Measurements from ENCODE around the gene HOXB2.

Gene HOXB2

GRCh38 chr17:48565925-48566710 lies 21.2 kb upstream of the HOXB2 start:
- DNase-seq (ENCODE audit: low read depth): no peak

- no peak for DNase-seq (ENCODE audit: low read depth)
Measured at GRCh38 chr17:48565022-48565554, 20.2 kb upstream of the HOXB2 start.

DNA sequence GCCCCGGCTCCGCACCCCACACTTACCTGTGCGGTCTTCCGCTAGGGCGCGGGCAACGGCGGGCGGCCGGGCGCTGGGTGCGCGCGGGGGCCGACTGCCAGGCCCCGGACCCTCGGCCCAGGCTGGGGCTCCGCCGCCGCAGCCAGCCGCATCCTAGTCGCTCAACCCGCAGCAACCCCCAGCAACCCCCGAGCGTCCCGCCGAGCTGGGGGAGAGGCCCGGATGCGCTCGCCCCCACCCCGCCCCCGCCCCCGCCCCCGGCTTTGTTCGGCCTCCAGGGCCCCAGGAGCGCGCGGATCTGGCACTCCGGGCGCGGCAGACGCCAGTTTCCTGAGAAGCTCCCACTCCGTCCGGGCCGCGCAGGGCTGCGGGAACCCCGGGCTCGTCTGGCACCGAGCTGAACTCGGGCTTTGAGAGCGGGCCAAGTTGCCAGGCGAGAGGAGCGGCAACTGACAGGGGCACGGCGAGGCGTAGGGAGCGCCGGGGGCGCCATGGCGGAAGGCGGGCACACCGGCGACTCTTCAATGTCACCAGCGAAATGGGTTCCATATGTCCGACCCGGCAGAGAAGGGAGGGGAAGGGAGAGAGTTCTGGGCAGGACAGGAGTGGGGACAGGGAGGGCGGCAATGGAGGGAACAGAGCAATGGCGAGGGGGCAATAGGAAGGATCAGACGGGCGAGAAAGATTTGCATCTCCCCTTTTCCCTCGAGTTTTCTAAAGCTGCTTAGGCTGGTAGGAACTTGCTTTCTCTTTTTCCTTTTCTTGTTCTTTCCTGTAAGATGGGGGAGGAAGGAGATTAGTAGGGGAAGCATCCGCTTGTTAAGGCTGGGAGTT lies 19.5 kb upstream of the HOXB2 start:
- DNase-seq (ENCODE audit: low read depth): no peak

DNA sequence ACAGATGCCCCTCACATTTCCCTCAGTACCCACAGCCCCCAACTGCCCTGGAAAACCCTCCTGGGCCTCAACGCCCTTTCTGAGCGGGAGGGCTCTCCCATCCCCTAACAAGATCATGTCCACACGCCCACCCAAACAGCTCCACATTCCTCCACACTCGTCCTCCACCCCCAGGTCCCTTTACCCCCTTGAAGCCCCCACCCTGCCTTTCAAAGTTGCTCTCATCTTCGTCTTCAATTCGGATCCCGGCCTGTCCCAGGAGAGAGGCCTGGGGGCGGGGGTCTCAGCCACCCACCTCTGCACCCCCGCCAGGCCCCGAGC lies 18.9 kb upstream of the HOXB2 start:
- DNase-seq (ENCODE audit: low read depth): no peak

- DNase-seq (ENCODE audit: low read depth): no peak
Measured at GRCh38 chr17:48563385-48563838, 18.5 kb upstream of the HOXB2 start.

DNA sequence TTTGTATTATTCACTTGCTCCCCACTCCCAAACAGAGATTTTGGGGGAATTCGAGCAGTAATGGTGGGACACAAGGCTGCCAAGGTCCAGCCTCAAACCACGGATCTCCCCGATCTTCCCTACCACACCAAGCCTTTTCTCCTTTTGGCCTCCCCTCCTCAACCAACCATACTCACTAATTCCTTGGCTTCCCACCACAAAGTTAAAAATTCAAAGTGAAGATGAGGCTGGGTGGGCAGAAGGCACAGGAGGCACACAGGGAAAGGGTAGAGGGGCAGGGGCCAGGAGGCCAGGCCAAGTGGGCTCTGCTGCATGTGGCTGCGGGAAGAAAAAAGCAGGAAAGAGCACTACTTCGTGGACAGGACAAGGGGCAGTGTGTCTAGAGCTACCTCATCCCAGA lies 18.0 kb upstream of the HOXB2 start:
- DNase-seq (ENCODE audit: low read depth): no peak

- DNase-seq (ENCODE audit: low read depth): no peak
Measured at GRCh38 chr17:48561884-48562810, 17.2 kb upstream of the HOXB2 start.

GRCh38 chr17:48559840-48560817 lies 15.2 kb upstream of the HOXB2 start:
- no peak for DNase-seq (ENCODE audit: low read depth)

DNA sequence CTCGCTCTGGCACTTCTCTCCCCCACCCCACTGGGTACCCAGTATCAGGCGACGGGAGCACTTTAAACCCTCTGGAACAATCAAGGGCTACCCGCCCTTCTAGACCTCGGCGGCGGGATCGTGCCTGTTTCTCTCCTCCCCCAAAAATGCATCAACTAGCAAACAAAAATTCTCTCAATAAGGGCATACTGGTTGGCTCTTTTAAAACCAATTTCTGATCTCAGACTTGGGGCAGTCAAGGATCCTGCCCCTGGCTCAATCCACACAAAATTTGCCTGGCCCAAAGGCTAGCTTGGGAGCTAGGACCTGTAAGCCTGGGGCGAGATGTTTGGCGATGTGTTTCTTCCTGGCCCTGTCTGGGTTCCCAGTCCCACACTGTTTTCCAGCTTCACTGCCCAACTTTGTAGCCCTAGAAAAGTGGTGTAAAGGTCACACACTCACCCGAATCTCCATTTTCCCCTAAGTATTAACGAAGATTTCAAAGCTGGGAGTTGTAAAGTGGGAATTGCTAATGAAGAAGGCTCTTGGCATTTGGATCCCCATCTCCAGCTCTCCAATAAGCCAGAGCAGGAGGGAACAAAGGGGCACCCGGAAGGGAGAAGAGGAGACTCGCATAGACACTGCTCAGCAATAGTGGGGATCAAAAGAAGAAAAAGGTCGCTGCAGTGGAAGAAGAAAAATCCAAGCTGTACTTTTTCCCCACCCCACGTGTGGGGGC lies 14.4 kb upstream of the HOXB2 start:
- DNase-seq (ENCODE audit: low read depth): no peak

DNA sequence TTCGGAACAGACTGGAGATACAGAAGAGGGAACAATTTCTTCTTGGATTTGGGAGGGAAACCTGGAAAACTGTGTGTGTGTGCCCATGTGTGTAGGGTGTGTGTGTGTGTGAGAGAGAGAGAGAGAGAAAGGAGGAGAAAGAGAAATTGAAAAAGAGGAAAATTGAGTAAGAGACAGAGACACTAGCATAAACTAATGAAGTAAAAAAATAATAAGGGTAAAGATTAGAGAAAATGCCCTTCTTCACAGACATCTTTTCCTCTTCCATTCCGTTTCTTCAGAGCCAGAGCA lies 13.9 kb upstream of the HOXB2 start:
- no peak for DNase-seq (ENCODE audit: low read depth)

DNA sequence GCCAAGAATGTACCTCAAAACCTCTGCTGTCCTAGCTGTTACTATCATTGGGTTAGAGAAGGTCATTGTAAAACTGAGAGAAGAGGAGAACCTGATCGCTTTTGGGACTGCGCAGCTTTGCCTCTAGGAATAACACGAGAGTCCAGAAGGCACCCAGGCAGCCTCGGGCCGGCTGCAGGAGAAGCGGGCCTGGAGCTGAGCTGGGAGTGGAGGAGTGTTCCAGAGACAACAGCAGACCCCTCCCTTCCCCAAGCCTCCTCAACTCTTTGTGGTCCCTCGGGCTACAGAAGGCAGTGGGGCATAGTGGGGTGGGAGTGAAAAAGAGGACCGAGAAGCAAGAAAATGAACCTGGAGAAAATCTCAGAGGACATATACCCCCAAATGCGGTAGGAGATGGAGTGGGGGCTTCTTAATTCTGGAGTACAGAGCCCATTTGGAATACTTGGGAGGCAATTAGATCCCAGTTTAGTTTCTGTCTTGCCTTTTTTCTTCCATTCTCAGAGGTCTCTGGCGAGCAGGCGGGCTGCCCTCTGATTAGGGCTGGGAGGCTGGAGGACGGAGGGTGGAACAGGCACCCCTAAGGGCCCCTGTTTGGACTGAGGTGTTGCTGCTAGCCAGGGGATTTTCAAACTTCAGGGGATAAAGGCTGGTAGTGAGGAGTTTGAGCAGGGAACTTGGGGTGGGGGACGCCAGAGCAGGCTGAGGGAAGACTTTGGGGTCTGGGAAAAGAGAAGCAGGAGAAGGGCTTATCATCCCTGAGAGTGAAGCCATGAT lies 13.3 kb upstream of the HOXB2 start:
- DNase-seq (ENCODE audit: low read depth): no peak

DNA sequence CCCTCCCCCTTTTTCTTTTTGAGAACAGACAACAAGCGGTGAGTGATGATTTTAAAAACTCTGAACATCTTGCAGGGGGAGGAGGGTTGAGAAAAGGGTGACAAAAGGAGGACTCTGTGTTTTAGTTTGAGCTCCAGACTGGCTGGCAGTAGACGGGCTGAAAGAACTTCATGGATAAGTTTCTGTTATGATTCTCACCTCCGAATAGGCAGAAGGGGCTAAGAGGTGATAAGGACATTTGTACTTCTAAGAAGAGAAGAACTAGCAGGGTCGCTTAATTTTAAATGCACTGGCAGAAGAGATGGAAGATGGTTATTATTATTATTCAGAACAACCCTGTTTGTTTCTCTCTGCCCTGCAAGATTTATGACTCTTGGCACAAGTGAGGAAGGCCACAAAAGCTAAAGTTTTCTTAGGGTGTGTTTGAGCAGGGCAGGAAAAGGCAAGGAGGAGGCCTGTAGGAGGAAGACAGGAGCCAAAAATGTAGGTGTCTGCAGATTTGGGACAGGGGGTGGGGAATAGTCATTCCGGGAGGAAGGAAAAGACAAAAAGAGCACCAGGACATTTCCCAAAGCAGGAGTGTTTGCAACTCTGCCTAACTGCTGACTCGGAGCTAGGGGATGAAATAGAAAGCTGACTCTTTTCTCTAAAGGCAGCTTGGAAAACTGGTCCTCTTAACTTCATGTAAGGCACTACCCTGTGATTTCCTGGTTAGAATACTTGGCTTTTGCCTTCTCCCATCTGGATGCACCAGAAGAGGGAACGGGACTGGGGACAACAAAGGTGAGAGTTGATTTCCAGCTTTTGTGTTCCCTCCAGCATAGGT lies 11.9 kb upstream of the HOXB2 start:
- DNase-seq (ENCODE audit: low read depth): no peak

DNA sequence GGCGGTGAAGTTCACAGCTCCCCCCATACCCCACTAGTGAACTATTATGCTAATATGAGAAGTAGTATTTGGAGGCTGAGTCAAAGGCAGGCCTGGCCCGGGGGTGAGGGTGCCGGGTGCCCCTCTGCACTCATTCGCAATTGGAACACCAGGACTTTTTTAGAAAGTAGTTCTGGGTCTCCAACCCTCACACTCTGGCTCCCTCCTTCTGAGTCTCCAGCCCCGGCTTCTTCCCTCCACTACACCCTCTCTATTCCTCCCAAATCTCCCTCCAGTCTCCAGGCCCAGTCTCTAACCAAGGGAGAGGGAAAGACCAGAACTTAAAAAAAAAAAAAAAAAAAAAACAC lies 11.3 kb upstream of the HOXB2 start:
- DNase-seq (ENCODE audit: low read depth): no peak

GRCh38 chr17:48555258-48556228 lies 10.6 kb upstream of the HOXB2 start:
- no peak for DNase-seq (ENCODE audit: low read depth)

DNA sequence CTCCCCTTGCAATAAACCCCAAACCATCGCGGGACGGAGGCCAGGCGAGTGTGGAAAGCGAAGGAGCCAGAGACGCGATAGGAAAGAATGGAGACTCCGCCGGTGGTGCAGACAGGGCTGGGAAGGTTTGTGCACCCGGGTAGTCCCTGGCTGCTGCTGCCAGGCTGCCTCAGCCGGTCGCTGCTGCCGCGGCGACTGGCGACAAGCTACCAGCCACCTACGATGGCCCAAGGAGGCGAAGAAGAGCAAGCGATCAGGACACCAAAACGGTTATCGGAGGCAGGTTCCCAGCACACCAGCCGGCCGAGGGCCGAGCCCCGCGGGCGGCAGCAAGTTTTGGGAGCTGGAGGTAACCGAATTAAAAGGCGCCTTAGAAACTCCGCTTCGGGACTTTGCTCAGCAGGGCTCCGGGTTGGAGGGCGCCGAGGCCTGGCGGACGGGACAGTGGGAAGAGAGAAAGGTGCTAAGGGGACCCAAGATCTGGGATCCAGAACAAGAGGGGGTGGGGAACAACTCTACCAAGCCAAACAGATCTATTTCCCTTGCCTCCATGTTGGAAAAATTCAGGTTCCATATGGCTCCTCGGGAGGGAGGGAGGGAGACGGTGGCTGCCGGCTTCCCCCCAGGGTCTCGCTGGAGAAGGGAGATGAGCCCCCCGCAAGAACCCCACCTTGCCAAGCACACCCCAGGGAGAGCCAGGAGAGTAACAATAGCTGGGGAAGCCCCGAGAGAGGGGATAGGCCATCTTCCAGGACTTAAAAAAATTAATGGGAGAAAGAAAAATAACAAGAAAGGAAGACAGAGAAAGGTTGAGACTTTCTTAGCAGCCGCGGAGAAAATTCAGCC lies 9.7 kb upstream of the HOXB2 start:
- no peak for DNase-seq (ENCODE audit: low read depth)

- DNase-seq (ENCODE audit: low read depth): no peak
Measured at GRCh38 chr17:48553826-48554225, 8.9 kb upstream of the HOXB2 start.

DNA sequence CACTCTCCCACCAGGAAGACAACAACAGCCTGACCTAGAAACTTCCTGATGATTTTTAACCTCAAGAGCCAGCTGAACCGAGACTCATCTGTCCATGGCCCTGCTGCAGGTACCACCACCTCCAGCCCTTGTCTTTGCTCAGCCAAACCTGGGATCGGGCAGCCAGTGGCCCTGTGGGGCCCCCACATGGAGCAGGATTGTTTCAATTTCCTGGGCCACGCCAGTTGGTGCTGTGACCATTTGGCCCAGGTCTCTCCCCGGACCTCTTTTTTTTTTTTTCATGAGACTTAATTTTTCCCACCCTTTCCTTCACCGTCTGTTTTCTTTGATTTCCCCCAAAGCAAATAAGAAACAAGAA lies 8.3 kb upstream of the HOXB2 start:
- DNase-seq (ENCODE audit: low read depth): no peak
